Esophagus muscularis mucosa (tissue), 4 donors: ENCODE results near the gene TMEM39A. TPM values are rescaled to one million over a fixed set of nuclear protein-coding genes. Genes with fewer than 3 reads are reported as not detected.

Source experiments
- DNase-seq: peaks from one replicate; pipeline ENCODE4 v3.0.0-alpha.2; 2017; ENCODE audit errors: extremely low spot score
- H3K27ac ChIP-seq, 4 donors: fragments of 200-600 bp; sonication (generic); replicated peaks in 1 of 4; 1 replicate in 3 of 4; 2 replicates in 1 of 4; pipeline ENCODE4 v1.5.1; 2016 to 2019; ENCODE audit warnings: mild to moderate bottlenecking in 1 of 4
- H3K27me3 ChIP-seq, 4 donors: fragments of 200-600 bp; sonication (generic); one replicate each; pipeline versions ENCODE4 v1.5.1 to v1.6.0; 2016 to 2019
- H3K36me3 ChIP-seq, 4 donors: fragments of 200-600 bp; sonication (generic); one replicate each; pipeline ENCODE4 v1.5.1; 2016 to 2019
- H3K4me1 ChIP-seq, 4 donors: fragments of 200-600 bp; sonication (generic); one replicate each; pipeline ENCODE4 v1.5.1; 2016 to 2019
- H3K4me3 ChIP-seq, 4 donors: fragments of 200-600 bp; sonication (generic); 1 replicate in 2 of 4; 2 replicates in 2 of 4; pipeline ENCODE4 v1.5.1; 2016 to 2019; ENCODE audit warnings: mild to moderate bottlenecking in 4 of 4, moderate library complexity in 1 of 4
- H3K9me3 ChIP-seq, 4 donors: fragments of 200-600 bp; sonication (generic); 1 replicate in 3 of 4; 2 replicates in 1 of 4; pipeline ENCODE4 v1.5.1; 2016 to 2019
- CTCF ChIP-seq, 3 experiments: fragments of 200-600 bp in 2 of 3; fragments of 450-650 bp in 1 of 3; sonication (generic) in 2 of 3; IDR thresholded peaks; one replicate each; pipeline ENCODE4 v1.5.1; 2017 to 2019; ENCODE audit warnings: antibody characterized with exemption in 3 of 3, mild to moderate bottlenecking in 2 of 3, moderate library complexity in 1 of 3
- EP300 ChIP-seq: sonication (generic); formaldehyde crosslinking; IDR thresholded peaks from one replicate; pipeline ENCODE4 v1.6.1; 2017; ENCODE audit warnings: antibody characterized with exemption
- POLR2A ChIP-seq: fragments of 450-650 bp; IDR thresholded peaks from one replicate; pipeline ENCODE4 v1.6.1; 2017; ENCODE audit warnings: antibody characterized with exemption, moderate library complexity, mild to moderate bottlenecking, low read depth
- POLR2AphosphoS5 ChIP-seq, 2 donors: sonication (generic); formaldehyde crosslinking; IDR thresholded peaks; one replicate each; pipeline ENCODE4 v1.6.1; 2017; ENCODE audit warnings: antibody characterized with exemption in 2 of 2
- WGBS: methylation state at CpG from one replicate; pipeline ENCODE4 v1.1.5; 2018; 5-methylcytosine and 5-hydroxymethylcytosine counted together
- intact Hi-C: fragments of 100-400 bp; cut with DNase I; formaldehyde crosslinking; loops from one replicate; pipeline ENCODE4 v1.15.1; 2023
- total RNA-seq, 4 donors: library from RNA; depleted of rRNA; stranded (reverse); fragments of >200 nt; gene quantifications; one replicate each; pipeline versions ENCODE4 v1.1.0 to v1.2.1, GENCODE V29; 2016

TMEM39A gene
- total RNA-seq, 4 donors from 2014 or later = 10.0 to 34.3 (median 25.9) TPM

- Histone ChIP-seq H3K4me3 (no peak overlapping the region), H3K27ac (no peak overlapping the region), H3K9me3 (no peaks in the 10 kb centered on the region), H3K4me1 (no peaks in the 10 kb centered on the region), H3K27me3 (no peaks in the 10 kb centered on the region), H3K36me3 (peaks cover 13 to 87% (median 69%) of the 10 kb centered on the region in 4 donors)
- intact Hi-C loops = no loop called here
- 98% methylated on average over 2 of the region's 2 CpGs for WGBS
- no peak for TF ChIP-seq CTCF (IDR thresholded peaks at IDR 0.05)
- TF ChIP-seq EP300 = no peak
- no peak for TF ChIP-seq POLR2A
- no peak for TF ChIP-seq POLR2AphosphoS5 (IDR thresholded peaks at IDR 0.05)
- DNase-seq = no peak
Observed at GRCh38 chr3:119485563-119485962, 22.1 kb upstream of the TMEM39A start.

DNA sequence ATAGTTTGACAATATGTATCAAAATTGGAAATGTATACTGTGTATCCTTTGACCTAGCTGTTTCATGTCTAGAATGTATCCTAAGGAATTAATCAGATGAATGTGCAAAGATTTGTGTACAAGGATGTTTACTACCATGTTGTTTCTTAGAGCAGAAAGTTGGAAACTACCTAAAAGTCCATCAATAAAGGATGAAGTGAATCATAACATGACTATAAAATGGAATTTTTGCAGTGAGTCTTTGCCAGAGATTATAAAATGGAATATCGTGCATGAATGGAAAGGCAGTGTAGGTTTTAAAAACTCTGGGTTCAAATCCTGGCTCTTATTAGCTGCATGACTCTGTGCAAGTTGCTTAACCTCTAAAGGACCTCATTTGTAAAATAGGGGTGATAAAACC, 19.7 kb upstream of the TMEM39A start:
- WGBS = 89% methylated on average over 1 of the region's 1 CpG
- intact Hi-C loops = no loop called here
- Histone ChIP-seq H3K4me1 (no peaks in the 10 kb centered on the region), H3K4me3 (no peak overlapping the region), H3K27ac (no peak overlapping the region), H3K9me3 (no peaks in the 10 kb centered on the region), H3K27me3 (no peaks in the 10 kb centered on the region), H3K36me3 (peaks cover 30 to 90% (median 69%) of the 10 kb centered on the region in 4 donors)
- no peak for DNase-seq
- TF ChIP-seq EP300 = no peak
- no peak for TF ChIP-seq POLR2AphosphoS5 (IDR thresholded peaks at IDR 0.05)
- TF ChIP-seq CTCF (IDR thresholded peaks at IDR 0.05) = no peak
- no peak for TF ChIP-seq POLR2A

DNA sequence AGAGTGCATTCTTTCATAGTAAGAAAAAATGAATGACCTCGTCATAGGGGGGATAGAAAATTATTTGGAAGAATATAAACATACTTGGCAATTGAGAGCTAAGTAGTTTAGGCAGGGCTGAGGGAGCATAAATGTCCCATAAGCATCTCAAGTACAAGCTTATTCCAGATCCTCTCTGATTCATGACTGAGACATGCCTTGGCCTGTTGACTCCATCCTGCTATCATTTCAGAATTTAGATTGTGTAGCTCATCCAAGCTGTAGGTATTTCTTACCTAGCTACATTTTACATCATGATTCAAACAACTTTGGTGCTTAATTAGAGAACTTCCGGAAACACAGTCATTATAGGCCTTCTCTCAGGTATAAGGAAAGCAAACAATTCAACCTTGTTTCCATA, 17.7 kb upstream of the TMEM39A start:
- no peak for DNase-seq
- Histone ChIP-seq H3K9me3 (no peaks in the 10 kb centered on the region), H3K4me1 (no peaks in the 10 kb centered on the region), H3K27me3 (no peaks in the 10 kb centered on the region), H3K36me3 (peaks cover 18 to 89% (median 67%) of the 10 kb centered on the region in 4 donors), H3K27ac (no peak overlapping the region), H3K4me3 (no peak overlapping the region)
- TF ChIP-seq CTCF (IDR thresholded peaks at IDR 0.05) (no peak), POLR2AphosphoS5 (IDR thresholded peaks at IDR 0.05) (no peak), EP300 (no peak), POLR2A (no peak)
- WGBS = 85% methylated on average over 2 of the region's 2 CpGs
- intact Hi-C loops = no loop called here

- peaks cover 10 to 46% (median 30%) of the 10 kb centered on the region in 4 donors for H3K36me3 ChIP-seq
- H3K27me3 ChIP-seq = no peaks in the 10 kb centered on the region
- H3K4me1 ChIP-seq = peaks cover 12 to 28% (median 16%) of the 10 kb centered on the region in 4 donors
- no peak for TF ChIP-seq POLR2AphosphoS5 (IDR thresholded peaks at IDR 0.05)
- no peak for TF ChIP-seq POLR2A
- no peak for TF ChIP-seq CTCF (IDR thresholded peaks at IDR 0.05)
- no peak for TF ChIP-seq EP300
- no peak for DNase-seq
- intact Hi-C loops = no loop called here
- H3K9me3 ChIP-seq = no peaks in the 10 kb centered on the region
- H3K4me3 ChIP-seq = no peak overlapping the region
- H3K27ac ChIP-seq = no peak overlapping the region
- 96% methylated on average over 6 of the region's 6 CpGs for WGBS
Observed at GRCh38 chr3:119470866-119471265, 7.5 kb upstream of the TMEM39A start.
